NCI-H526 (cell line): ENCODE data around the gene PANK3.
A peak's percentile ranks its signal among the peaks of the same experiment; 100 is the strongest.
"Not testable (repeated sequence)": the region's sequence is repeated elsewhere in the genome, so short reads cannot be mapped to it uniquely, and the experiment has no call there.

Experiments
- DNase-seq, 2 experiments: peaks; one replicate each; lab custom pipeline; 2025; lab: John Stamatoyannopoulos, UW

The PANK3 gene

DNA sequence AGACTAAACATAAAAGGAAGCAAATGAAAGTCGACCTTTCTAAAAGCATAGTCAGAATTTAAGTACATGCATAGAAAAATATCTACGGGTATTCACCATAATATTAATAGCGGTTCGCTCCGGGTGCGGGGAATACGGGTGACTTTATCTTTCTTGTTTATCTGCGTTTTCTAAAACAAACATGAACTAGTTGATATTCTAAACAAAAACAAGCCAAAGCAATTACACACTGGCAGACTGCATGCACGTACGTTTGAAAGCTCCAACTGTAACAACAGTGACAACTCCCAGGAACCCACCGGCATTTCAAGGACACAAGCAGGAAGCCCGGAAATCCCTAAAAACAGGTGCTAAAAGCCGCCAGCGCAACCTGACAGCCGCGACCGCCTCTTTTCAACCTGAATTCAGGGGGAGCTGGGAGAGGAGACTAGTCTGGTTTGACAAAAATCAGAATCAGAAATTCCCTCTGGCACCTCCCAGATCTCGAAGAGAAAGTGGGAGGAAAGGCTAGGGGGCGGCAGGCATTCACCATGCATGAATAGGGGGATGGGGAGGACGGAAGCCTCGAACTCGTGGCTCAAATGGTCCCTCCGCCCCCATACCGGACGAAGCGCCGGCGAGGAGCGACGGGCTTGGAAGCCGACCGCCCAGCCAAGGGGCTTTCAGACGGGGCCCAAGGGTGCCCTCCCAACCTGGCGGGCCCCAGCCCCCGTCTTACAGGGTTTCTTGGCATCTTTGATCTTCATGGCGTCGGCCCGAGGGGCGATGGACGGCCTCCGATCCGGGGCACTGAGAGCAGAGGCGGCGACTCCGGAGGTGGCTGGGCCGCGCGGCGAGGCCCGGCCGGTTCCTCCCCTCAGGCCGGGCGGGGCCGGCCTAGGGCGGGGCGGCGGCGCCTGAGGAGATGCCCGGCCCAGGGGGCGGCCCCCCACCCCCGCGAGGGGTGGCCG lies at the start of gene PANK3:
Gene PANK3, minus strand, starts transcription at position 831 of the 950 bp plus-strand sequence. Its CDS starts 85 bp downstream, at position 746.
- peak; percentile 29 to 65 for DNase-seq

- DNase-seq, result no peak
Observed at GRCh38 chr5:168624850-168625364, 45.7 kb upstream of the PANK3 start.

GRCh38 chr5:168620807-168621206 lies 41.6 kb upstream of the PANK3 start:
- DNase-seq, result no peak

DNA sequence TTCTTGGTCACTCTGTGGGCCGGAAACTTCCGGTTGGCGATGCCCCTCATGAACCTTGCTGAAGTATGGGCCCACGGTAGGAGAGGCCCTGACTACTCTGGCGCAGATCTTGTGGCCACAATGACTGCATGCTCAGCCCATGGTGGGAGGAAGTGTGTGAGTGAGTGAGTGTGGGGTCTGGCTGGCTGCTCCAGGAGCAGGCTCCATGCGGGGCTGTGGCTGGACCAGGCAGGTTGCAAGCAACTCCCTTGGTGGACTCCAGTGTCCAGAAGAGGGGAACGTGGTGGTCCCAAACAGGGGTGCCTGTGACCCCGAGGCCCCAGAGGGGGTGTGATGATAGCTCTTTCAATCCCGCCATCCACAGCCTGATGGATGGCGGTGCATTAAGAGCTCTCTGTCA lies 35.5 kb upstream of the PANK3 start:
- no peak for DNase-seq

GRCh38 chr5:168613996-168614395 lies 34.8 kb upstream of the PANK3 start:
- no peak for DNase-seq

GRCh38 chr5:168613396-168613795 lies 34.2 kb upstream of the PANK3 start:
- DNase-seq, result no peak

DNA sequence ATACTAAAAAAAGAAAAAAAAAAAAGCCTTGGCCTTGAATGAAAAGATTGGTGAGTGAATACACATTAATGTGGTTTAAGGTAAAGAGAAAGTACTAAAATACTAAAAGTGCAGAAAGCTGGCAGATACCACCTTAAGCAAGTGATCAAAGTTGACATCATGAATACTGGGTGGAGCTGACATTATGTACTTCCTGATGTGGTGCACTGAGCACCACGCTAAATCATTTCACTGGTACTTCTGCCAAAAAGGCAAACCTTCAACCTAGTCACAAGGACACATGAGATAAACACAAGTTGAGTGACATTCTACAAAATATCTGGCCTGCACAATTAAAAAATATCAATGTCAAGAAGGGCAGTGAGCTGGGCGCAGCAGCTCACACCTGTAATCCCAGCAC lies 33.8 kb upstream of the PANK3 start:
- DNase-seq, result no peak

DNA sequence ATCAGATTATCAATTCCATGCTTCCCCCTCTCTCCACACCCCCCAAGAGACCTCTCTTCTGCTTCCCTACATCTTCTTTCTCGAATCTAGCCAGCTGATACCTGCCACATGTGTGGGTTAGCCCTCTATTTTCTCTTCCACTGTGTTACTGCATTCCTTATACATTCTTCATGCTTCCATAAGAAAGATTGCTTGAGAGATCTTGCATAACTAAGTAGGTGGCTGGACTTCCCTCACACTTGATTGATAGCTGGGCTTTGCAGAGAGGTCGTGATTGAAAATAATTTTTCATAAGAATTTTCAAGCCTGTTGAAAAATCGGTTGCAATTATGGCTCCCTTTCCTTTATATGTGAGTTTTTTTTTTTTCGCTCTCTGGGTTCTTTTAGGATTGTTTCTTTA lies 33.0 kb upstream of the PANK3 start:
- DNase-seq, result no peak

GRCh38 chr5:168611165-168611564 lies 32.0 kb upstream of the PANK3 start:
- DNase-seq, result no peak

DNA sequence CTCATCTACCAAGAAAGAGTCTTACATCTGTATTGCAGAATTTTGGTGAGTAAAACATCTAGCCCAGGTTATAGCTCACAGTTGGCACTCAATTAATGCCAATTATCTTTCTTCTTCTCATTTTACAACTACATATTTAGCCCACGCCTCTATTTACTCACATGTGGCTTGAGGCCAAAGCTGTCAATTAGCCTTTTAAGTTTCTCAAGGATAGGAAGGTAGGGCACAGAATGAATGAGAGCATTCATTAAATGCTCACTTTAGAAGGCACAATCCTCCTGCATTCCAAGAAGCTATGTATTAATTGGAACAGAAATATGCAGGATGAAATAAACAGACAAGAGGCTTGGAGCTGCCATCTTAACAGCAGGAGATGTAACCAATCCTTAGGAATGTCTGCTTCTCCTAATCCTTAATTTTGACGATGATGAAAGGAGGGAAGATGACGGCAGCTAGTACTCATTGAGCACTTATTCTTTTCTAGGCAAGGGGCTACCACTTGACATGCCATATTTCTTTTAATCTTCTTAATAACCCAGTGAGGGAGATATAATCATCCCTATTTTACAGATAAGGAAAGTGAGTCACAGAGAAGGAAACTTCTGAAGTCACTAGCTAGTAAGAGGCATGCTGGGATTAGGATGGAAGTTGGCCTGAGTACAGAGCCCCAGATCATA lies 30.8 kb upstream of the PANK3 start:
- no peak for DNase-seq

DNA sequence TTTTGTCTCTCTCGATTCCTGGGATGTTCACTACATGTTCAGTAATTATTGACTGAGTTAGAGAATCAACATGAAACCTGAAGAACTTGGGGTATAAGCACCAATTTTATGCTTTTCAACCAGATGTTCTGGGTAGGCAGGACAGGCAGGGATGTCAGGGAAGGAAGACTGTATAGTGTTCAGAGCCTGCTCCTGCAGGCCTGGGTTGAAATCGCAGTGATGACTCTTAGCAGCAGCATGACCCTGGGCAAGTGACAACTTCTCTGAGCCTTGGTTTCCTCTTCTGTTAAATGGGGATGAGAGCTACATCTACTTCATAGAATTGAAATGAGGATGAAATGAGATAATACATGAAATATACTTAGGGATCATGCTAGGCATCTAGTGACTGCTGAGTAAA lies 29.7 kb upstream of the PANK3 start:
- no peak for DNase-seq

DNA sequence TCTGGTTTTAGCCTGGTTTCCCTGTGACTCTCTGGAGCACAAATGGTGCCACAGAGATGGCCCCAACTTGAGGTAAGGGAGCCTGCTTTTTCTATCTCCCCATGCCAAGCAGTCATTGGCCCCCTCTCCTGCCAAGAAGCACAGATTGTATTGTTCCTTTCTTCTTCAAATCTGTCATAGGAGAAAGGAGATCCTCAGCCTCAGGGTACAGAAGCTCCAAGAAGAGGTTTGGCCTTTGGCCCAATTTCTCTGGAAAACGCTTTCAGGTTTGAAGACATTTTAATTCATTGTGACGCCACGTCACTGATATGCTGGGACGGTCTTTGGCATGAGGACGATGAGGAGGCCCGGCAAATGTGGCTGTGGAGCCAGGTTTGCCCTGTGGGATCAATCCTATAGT lies 29.2 kb upstream of the PANK3 start:
- no peak for DNase-seq

GRCh38 chr5:168607946-168608345 lies 28.8 kb upstream of the PANK3 start:
- DNase-seq, result no peak

- no peak for DNase-seq
Observed at GRCh38 chr5:168606562-168606961, 27.4 kb upstream of the PANK3 start.

- DNase-seq, result no peak
Observed at GRCh38 chr5:168604436-168604835, 25.3 kb upstream of the PANK3 start.

- no peak for DNase-seq
Observed at GRCh38 chr5:168603746-168604145, 24.6 kb upstream of the PANK3 start.

DNA sequence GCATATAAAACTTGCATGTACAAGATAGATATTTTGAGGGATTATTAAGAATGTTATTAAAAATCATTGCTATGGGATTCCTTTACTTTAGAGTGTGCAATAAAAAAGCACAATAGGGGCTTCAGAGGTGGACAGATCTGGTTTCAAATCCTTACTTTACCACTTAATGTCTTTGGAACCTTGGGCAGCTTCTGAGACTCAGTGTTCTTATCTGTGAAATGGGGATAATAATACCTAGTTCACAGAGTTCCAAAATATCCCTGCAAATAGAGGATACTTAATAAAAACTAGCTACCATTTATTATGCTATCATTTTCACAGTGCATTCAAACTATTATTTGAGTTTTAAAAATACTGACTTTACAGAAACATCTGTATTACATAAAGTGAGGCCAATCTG lies 23.3 kb upstream of the PANK3 start:
- no peak for DNase-seq

GRCh38 chr5:168601972-168602371 lies 22.8 kb upstream of the PANK3 start:
- no peak for DNase-seq

DNA sequence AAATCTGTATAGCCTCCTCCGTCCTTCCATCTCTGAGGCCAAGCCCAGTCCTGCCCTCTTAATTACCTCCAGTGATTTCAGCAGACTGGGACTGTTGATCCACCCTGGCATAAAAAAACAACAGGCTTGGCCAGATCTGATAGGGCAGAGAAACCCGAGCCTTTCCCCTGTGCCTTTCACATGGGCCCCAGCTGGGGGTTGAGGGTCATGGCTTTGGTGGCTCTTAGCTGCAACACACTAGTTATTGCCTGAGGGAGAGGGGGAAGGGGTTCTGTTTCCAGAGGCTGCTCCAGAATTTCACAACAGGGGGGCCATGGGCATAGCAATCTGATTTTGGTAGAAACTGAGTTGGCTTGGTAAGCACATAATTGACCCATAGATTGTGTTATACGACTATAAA lies 21.2 kb upstream of the PANK3 start:
- DNase-seq, result no peak

GRCh38 chr5:168599826-168600225 lies 20.7 kb upstream of the PANK3 start:
- DNase-seq, result no peak

DNA sequence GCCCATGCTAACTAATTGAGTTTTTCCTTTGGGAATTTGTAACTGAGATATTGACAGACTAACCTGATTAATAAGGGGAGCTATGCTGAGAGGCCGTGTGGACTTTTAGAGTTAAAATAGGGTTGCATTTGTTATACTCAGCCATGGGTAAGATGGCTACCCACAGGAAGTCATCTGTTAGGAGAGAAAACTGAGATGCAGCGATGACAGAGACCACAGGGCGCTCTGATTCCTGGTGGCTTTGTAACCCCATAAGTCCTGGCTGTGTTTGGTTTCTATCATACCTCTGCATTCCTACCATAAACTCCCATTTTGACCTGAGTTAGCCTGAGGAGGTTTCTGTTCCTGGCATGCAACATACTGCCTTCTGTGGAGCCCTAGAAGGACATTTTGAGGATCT lies 19.5 kb upstream of the PANK3 start:
- DNase-seq, result no peak

- DNase-seq, result no peak
Observed at GRCh38 chr5:168596927-168597326, 17.8 kb upstream of the PANK3 start.

- DNase-seq, result not testable (repeated sequence)
Observed at GRCh38 chr5:168596122-168596521, 17.0 kb upstream of the PANK3 start.
